ENCODE data around the gene POLD1.

The POLD1 gene

GRCh38 chr19:50464348-50464747, 80.2 kb downstream of the POLD1 start:
- H4K91ac ChIP-seq (ENCODE audit: low read length), result no peak overlapping the region
- H3K9me3 ChIP-seq (ENCODE audit: control insufficient read depth, low read length), result no peaks in the 10 kb centered on the region
- no peak overlapping the region for H3K18ac ChIP-seq (ENCODE audit: low read depth in 1 of 2, low read length in 2 of 2)
- no peak overlapping the region for H3K4ac ChIP-seq (ENCODE audit: low read depth in 1 of 2, low read length in 2 of 2)
- no peak overlapping the region for H3K27ac ChIP-seq (ENCODE audit: low read length, poor library complexity, severe bottlenecking)
- WGBS, result 77% methylated on average over 19 of the region's 19 CpGs
- H2AFZ ChIP-seq (ENCODE audit: low read depth, low read length), result no peak overlapping the region
- H3K14ac ChIP-seq (ENCODE audit: low read length in 2 of 2), result no peak overlapping the region
- no peak overlapping the region for H2BK120ac ChIP-seq (ENCODE audit: low read depth, low read length)
- H3K79me1 ChIP-seq (replicated peaks; ENCODE audit: low read length, poor library complexity, severe bottlenecking), result no peaks in the 10 kb centered on the region
- no peak for DNase-seq
- no peak overlapping the region for H3K9ac ChIP-seq (ENCODE audit: low read length)
- no peak overlapping the region for H4K8ac ChIP-seq (ENCODE audit: low read length)
- H3K23ac ChIP-seq (ENCODE audit: low read length in 2 of 2), result no peak overlapping the region
- H3K4me3 ChIP-seq (ENCODE audit: insufficient read depth in 1 of 2, low read depth in 1 of 2, low read length in 2 of 2), result no peak overlapping the region
- peaks cover 0 to 49% of the 10 kb centered on the region in 2 experiments for H3K27me3 ChIP-seq (ENCODE audit: control insufficient read depth in 1 of 2, insufficient read depth in 1 of 2, low read length in 2 of 2)
- no peak overlapping the region for H2BK12ac ChIP-seq (ENCODE audit: low read length in 2 of 2)
- H3K4me1 ChIP-seq (ENCODE audit: control insufficient read depth, insufficient read depth, low read depth, low read length), result peaks cover 10% of the 10 kb centered on the region
- no peak overlapping the region for H3K4me2 ChIP-seq (ENCODE audit: low read length, poor library complexity, severe bottlenecking)
- peaks cover 0 to 4% of the 10 kb centered on the region in 2 experiments for H3K36me3 ChIP-seq (ENCODE audit: control insufficient read depth in 1 of 2, insufficient read depth in 2 of 2, low read depth in 1 of 2, low read length in 2 of 2)
- H2BK5ac ChIP-seq (ENCODE audit: low read depth, low read length, poor library complexity, severe bottlenecking), result no peak overlapping the region
- H2AK5ac ChIP-seq (ENCODE audit: low read length, severe bottlenecking), result no peak overlapping the region
- H2BK15ac ChIP-seq (ENCODE audit: low read depth, poor library complexity, severe bottlenecking), result no peak overlapping the region

- Histone ChIP-seq H3K9me3 (ENCODE audit: control insufficient read depth, low read length) (no peaks in the 10 kb centered on the region), H3K4ac (ENCODE audit: low read depth in 1 of 2, low read length in 2 of 2) (no peak overlapping the region), H3K23ac (ENCODE audit: low read length in 2 of 2) (no peak overlapping the region), H2BK120ac (ENCODE audit: low read depth, low read length) (no peak overlapping the region), H3K36me3 (ENCODE audit: control insufficient read depth in 1 of 2, insufficient read depth in 2 of 2, low read depth in 1 of 2, low read length in 2 of 2) (peaks cover 0 to 4% of the 10 kb centered on the region in 2 experiments), H2AK5ac (ENCODE audit: low read length, severe bottlenecking) (no peak overlapping the region), H2BK12ac (ENCODE audit: low read length in 2 of 2) (no peak overlapping the region), H3K18ac (ENCODE audit: low read depth in 1 of 2, low read length in 2 of 2) (no peak overlapping the region), H4K91ac (ENCODE audit: low read length) (no peak overlapping the region), H4K8ac (ENCODE audit: low read length) (no peak overlapping the region), H3K79me1 (replicated peaks; ENCODE audit: low read length, poor library complexity, severe bottlenecking) (no peaks in the 10 kb centered on the region), H3K4me2 (ENCODE audit: low read length, poor library complexity, severe bottlenecking) (no peak overlapping the region), H3K27me3 (ENCODE audit: control insufficient read depth in 1 of 2, insufficient read depth in 1 of 2, low read length in 2 of 2) (peaks cover 0 to 49% of the 10 kb centered on the region in 2 experiments), H2BK15ac (ENCODE audit: low read depth, poor library complexity, severe bottlenecking) (no peak overlapping the region), H3K4me3 (ENCODE audit: insufficient read depth in 1 of 2, low read depth in 1 of 2, low read length in 2 of 2) (no peak overlapping the region), H2AFZ (ENCODE audit: low read depth, low read length) (no peak overlapping the region), H3K9ac (ENCODE audit: low read length) (no peak overlapping the region), H3K4me1 (ENCODE audit: control insufficient read depth, insufficient read depth, low read depth, low read length) (peaks cover 6% of the 10 kb centered on the region), H2BK5ac (ENCODE audit: low read depth, low read length, poor library complexity, severe bottlenecking) (no peak overlapping the region), H3K27ac (ENCODE audit: low read length, poor library complexity, severe bottlenecking) (no peak overlapping the region), H3K14ac (ENCODE audit: low read length in 2 of 2) (no peak overlapping the region)
- DNase-seq, result no peak
- WGBS, result 92% methylated on average over 13 of the region's 13 CpGs
These were observed 80.9 kb downstream of the POLD1 start for GRCh38 chr19:50465000-50465399.

- Histone ChIP-seq H3K79me1 (replicated peaks; ENCODE audit: low read length, poor library complexity, severe bottlenecking) (no peaks in the 10 kb centered on the region), H2BK12ac (ENCODE audit: low read length in 2 of 2) (no peak overlapping the region), H4K91ac (ENCODE audit: low read length) (no peak overlapping the region), H3K36me3 (ENCODE audit: control insufficient read depth in 1 of 2, insufficient read depth in 2 of 2, low read depth in 1 of 2, low read length in 2 of 2) (peaks cover 0 to 4% of the 10 kb centered on the region in 2 experiments), H4K8ac (ENCODE audit: low read length) (no peak overlapping the region), H3K9me3 (ENCODE audit: control insufficient read depth, low read length) (no peaks in the 10 kb centered on the region), H3K18ac (ENCODE audit: low read depth in 1 of 2, low read length in 2 of 2) (no peak overlapping the region), H2AK5ac (ENCODE audit: low read length, severe bottlenecking) (no peak overlapping the region), H2BK15ac (ENCODE audit: low read depth, poor library complexity, severe bottlenecking) (no peak overlapping the region), H3K4me1 (ENCODE audit: control insufficient read depth, insufficient read depth, low read depth, low read length) (no peaks in the 10 kb centered on the region), H3K14ac (ENCODE audit: low read length in 2 of 2) (no peak overlapping the region), H3K4ac (ENCODE audit: low read depth in 1 of 2, low read length in 2 of 2) (no peak overlapping the region), H3K4me3 (ENCODE audit: insufficient read depth in 1 of 2, low read depth in 1 of 2, low read length in 2 of 2) (peak overlapping the region in 1 of 2 experiments; percentile 41), H3K27me3 (ENCODE audit: control insufficient read depth in 1 of 2, insufficient read depth in 1 of 2, low read length in 2 of 2) (peaks cover 0 to 49% of the 10 kb centered on the region in 2 experiments), H3K9ac (ENCODE audit: low read length) (no peak overlapping the region), H3K23ac (ENCODE audit: low read length in 2 of 2) (no peak overlapping the region), H3K4me2 (ENCODE audit: low read length, poor library complexity, severe bottlenecking) (no peak overlapping the region), H3K27ac (ENCODE audit: low read length, poor library complexity, severe bottlenecking) (no peak overlapping the region), H2BK5ac (ENCODE audit: low read depth, low read length, poor library complexity, severe bottlenecking) (no peak overlapping the region), H2BK120ac (ENCODE audit: low read depth, low read length) (no peak overlapping the region), H2AFZ (ENCODE audit: low read depth, low read length) (no peak overlapping the region)
- 57% methylated on average over 29 of the region's 29 CpGs for WGBS
- peak; percentile 14 for DNase-seq
These were observed 82.0 kb downstream of the POLD1 start for GRCh38 chr19:50465986-50466705.

GRCh38 chr19:50466706-50467039, 82.5 kb downstream of the POLD1 start:
- 86% methylated on average over 11 of the region's 11 CpGs for WGBS
- Histone ChIP-seq H3K36me3 (ENCODE audit: control insufficient read depth in 1 of 2, insufficient read depth in 2 of 2, low read depth in 1 of 2, low read length in 2 of 2) (peaks cover 0 to 4% of the 10 kb centered on the region in 2 experiments), H3K27ac (ENCODE audit: low read length, poor library complexity, severe bottlenecking) (no peak overlapping the region)

More at GRCh38 chr19:50466706-50467039, 82.5 kb downstream of the POLD1 start:
- H3K4me3 ChIP-seq (ENCODE audit: insufficient read depth in 1 of 2, low read depth in 1 of 2, low read length in 2 of 2), result no peak overlapping the region
- H3K9ac ChIP-seq (ENCODE audit: low read length), result no peak overlapping the region
- no peak overlapping the region for H3K4me2 ChIP-seq (ENCODE audit: low read length, poor library complexity, severe bottlenecking)
- DNase-seq, result no peak
- peaks cover 0 to 46% of the 10 kb centered on the region in 2 experiments for H3K27me3 ChIP-seq (ENCODE audit: control insufficient read depth in 1 of 2, insufficient read depth in 1 of 2, low read length in 2 of 2)
- no peak overlapping the region for H2AK5ac ChIP-seq (ENCODE audit: low read length, severe bottlenecking)
- no peak overlapping the region for H2BK12ac ChIP-seq (ENCODE audit: low read length in 2 of 2)
- no peak overlapping the region for H2BK5ac ChIP-seq (ENCODE audit: low read depth, low read length, poor library complexity, severe bottlenecking)
- H3K18ac ChIP-seq (ENCODE audit: low read depth in 1 of 2, low read length in 2 of 2), result no peak overlapping the region
- H2BK15ac ChIP-seq (ENCODE audit: low read depth, poor library complexity, severe bottlenecking), result no peak overlapping the region
- H4K91ac ChIP-seq (ENCODE audit: low read length), result no peak overlapping the region
- no peak overlapping the region for H4K8ac ChIP-seq (ENCODE audit: low read length)
- no peak overlapping the region for H2BK120ac ChIP-seq (ENCODE audit: low read depth, low read length)
- no peaks in the 10 kb centered on the region for H3K79me1 ChIP-seq (replicated peaks; ENCODE audit: low read length, poor library complexity, severe bottlenecking)
- no peaks in the 10 kb centered on the region for H3K4me1 ChIP-seq (ENCODE audit: control insufficient read depth, insufficient read depth, low read depth, low read length)
- H3K4ac ChIP-seq (ENCODE audit: low read depth in 1 of 2, low read length in 2 of 2), result no peak overlapping the region
- H3K9me3 ChIP-seq (ENCODE audit: control insufficient read depth, low read length), result no peaks in the 10 kb centered on the region
- no peak overlapping the region for H3K14ac ChIP-seq (ENCODE audit: low read length in 2 of 2)
- no peak overlapping the region for H3K23ac ChIP-seq (ENCODE audit: low read length in 2 of 2)
- no peak overlapping the region for H2AFZ ChIP-seq (ENCODE audit: low read depth, low read length)

Measured in mesenchymal stem cell (in vitro differentiated cells and primary cell).